ENCODE measurements around the gene ZNF143.

The ZNF143 gene

DNA sequence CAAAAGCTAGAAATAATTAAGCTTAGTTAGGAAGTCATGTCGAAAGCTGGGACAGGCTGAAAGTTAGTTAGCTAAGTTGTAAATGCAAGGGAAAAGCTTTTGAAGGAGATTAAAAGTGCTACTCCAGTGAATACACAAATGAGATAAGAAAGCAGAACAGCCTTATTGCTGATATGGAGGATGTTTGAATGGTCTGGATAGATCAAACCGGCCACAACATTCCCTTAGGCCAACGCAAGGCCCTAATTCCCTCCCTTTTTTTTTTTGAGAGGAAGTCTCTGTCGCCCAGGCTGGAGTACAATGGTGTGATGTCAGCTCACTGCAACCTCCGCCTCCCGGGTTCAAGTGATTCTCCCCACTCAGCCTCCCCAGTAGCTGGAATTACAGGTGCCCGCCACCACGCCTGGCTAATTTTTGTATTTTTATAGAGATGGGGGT, 89.4 kb downstream of the ZNF143 start:
- no peak for DNase-seq

DNA sequence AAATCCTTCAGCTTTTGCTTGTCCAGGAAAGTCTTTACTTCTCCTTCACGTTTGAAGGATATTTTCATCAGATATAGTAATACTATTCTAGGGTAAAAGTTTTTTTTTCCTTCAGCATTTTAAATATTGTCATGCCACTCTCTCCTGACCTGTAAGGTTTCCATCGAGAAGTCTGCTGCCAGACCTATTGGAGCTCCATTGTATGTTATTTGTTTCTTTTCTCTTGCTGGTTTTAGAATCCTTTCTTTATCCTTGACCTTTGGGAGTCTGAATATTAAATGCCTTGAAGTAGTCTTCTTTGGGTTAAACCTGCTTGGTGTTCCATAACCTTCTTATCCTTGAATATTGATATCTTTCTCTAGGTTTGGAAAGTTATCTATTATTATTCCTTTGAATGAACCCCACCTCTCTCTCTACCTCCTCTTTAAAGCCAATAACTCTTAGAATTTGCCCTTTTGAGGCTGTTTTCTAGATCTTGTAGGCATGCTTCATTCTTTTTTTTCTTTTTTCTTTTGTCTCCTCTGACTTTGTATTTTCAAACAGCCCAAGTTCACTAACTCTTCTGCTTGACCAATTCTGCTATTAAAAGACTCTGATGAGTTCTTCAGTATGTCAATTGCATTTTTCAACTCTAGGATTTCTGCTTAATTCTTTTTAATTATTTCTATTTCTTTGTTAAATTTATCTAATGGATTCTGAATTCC, 100.6 kb downstream of the ZNF143 start:
- DNase-seq: no peak

DNA sequence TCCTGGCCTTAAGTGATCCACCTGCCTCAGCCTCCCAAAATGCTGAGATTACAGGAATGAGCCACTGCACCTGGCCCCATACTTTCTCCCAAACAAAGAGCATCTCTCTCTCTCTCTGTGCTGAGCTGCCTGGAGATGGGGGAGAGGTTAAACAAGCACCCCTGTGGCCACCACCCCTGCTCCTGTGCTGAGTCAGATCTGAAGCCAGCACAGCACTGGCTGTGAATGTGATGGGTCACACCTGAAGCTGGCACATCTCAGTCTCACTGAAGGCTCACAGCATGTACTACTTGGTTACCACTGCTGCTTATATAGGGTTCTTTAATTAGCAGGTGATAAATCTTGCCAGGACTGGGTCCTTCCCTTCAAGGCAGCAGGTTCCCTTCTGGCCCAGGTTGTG, 101.9 kb downstream of the ZNF143 start:
- no peak for DNase-seq

DNA sequence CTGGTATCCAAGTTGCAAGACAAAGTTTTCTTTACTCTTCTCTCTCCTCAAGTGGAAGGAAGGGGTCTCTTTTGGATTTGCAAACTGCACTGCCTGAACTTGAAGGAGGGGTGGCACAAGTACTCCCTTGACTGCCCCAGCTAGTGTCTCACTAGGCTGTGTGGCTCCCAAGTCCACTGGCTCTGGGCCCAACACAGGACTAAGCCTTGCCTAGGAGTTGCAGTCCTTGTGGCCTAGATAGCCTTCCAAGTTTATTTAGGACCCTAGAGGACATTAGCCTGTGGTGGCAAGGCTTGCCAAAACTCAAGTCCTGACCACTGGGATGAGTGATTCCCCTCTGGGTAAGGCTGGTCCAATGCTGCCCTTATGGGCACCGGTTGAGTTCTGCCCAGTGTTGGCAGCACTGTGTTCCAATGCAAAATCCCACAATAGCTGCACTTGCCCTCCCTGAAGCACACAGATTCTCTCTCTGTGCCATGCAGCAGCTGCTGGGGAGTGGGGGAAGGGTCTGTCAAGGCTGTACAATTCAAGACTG, 102.5 kb downstream of the ZNF143 start:
- DNase-seq: no peak

DNA sequence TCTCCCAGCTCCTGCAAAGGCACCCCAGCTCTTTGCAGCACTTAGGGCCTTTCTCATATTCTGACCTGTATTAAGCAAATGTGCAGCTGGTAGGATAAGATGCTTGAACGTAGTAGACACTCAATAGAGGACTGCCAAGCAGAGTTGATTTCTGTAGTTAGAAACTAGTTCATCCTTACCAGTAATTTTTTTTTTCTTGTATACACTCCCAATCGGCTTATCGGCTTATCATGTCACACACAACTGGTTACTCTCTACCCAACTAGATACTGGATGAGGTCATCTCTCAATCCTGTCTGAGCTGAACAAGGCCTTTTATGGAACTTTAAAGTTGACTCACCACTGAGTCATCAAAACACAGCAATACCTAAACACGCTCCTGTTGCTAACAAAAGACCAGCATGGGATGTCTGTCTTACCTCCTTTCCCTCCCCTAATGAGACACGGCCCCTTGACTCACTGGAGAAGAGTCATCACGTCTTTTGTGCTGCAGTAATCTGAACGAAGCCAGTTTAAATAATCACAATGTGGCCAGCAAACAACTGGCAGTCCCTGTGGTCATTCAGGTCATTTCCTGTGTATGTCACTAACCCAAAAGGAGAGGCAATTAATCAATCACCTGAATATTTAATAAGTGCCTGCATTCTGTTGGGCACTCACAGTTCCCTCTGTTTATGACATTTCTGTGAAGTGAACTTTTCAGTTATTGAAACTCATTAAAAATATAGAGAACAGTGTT, 105.2 kb downstream of the ZNF143 start:
- no peak for DNase-seq

DNA sequence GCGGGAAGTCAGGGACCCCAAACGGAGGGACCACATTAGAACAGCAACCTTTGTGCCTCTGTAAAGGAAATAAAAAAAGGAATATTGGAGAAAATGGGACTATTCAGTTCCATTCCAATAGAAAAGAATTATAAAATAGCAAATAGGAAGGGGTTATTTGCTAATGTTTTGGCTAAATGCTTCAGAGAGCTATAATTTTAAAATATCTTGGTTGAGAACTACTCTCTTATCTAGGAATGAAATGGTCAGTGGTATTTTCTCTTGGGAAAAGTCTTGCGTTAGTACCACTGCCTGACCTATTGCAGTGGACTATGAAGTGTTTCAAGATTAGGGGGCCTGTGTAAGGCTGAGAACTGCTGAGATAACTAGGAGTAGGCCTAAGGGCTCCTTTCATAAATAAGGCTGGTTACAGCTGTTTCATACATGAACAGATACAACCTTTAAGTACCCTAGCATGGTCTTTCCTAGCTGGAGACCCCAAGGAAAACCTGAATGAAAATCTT, 105.8 kb downstream of the ZNF143 start:
- DNase-seq: no peak

DNA sequence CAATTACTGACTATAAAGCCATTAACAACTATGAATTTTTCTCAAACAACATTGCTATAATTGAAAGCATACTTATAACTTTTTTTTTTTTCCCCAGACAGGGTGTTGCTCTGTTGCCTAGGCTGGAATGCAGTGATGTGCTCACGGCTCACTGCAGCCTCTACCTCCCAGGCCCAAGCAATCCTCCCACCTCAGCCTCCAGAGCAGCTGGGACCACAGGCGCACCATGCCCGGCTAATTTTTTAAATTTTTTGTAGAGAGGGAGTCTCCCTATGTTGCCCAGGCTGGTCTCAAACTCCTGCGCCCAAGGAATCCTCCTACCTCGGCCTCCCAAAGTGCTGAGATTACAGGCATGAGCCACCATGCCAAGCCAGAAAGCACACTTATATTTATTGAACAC, 106.6 kb downstream of the ZNF143 start:
- DNase-seq: no peak

DNA sequence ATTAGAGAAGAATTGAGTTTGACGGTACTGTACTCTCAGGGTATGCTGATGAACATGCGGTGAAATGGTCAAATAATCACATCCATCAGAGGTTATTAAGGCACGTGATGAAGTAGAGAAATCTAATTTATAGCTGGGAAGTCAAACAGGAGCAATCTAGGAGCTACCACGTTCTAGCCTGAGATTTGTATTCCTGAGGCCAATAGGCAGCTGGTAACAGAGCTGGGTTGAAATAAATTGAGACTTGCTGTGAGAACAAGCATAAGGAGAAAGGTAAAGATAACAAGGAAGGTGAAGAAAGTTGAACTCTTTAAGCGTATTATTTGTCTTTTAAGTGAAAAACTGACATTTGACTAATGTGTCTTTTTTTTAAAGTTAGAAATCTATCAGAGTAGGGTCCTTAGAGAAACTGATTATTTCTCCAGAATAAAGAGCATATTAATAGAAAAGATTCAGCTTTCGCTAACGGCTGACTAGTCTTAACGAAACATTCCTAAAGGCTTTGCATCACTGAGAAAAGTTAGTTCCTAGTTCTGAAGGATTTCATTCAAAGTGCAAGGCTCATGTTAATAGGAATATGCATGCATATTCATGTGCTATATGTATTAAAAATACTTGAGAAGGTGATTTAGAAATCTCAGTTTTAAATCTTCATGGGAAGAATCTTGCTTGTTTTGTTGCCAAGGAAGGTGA, 107.5 kb downstream of the ZNF143 start:
- no peak for DNase-seq

DNA sequence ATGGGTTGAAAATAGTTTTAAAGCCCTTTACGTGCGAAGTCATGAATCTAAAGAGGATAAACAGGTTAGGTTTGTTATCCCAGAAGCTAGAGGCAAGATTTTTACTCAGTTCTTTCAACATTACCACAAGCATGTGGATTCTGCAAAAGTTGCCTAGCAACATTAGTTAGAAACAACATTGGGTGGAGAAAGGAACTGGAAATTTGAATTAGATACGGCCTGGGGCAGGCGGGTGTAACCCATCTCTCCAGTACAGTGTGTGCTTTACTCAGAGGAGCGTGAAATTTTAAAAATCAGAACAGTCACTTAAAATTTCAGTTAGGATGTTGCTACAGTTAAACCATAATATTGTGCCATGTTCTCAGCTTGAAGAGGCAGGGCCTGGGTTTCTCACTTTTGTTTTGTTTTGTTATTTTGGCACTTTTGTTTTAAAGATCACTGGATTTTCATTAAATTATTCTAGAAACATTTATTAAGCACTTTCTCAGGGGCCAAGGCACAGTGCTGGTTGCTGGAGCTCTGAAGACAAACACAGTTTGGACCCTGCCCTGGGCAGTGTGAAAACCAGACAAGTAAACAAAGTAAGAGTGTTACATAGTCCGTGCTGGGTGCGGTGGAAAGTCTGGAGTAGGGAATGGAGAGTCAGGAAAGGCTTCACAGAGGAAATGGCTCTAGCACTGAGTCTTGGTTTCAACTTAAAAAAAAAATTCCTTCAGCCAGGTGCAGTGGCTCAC, 108.2 kb downstream of the ZNF143 start:
- peak; percentile 28 for DNase-seq

DNA sequence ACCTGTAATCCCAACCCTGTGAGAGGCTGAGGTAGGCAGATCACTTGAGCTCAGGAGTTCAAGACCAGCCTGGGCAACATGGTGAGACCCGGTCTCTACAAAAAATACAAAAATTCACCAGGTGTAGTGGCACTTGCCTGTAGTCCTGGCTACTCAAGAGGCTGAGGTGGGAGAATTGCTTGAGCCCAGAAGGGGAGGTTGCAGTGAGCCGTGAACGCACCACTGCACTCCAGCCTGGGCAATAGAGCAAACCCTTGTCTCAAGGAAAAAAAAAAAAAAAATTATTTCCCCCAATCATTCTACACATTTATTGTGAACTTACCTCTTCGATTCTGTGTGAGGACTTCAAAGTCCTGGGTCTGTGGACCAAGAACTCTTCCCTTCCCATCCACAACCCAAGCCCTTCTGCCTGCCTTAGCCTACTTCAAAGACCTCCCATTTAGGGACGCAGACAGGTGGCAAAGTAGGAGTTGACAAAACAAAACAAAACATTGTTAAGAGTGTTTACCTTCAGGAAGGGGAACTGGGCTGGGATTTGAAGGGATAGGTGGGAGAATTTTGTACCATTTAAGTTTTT, 108.9 kb downstream of the ZNF143 start:
- no peak for DNase-seq

DNA sequence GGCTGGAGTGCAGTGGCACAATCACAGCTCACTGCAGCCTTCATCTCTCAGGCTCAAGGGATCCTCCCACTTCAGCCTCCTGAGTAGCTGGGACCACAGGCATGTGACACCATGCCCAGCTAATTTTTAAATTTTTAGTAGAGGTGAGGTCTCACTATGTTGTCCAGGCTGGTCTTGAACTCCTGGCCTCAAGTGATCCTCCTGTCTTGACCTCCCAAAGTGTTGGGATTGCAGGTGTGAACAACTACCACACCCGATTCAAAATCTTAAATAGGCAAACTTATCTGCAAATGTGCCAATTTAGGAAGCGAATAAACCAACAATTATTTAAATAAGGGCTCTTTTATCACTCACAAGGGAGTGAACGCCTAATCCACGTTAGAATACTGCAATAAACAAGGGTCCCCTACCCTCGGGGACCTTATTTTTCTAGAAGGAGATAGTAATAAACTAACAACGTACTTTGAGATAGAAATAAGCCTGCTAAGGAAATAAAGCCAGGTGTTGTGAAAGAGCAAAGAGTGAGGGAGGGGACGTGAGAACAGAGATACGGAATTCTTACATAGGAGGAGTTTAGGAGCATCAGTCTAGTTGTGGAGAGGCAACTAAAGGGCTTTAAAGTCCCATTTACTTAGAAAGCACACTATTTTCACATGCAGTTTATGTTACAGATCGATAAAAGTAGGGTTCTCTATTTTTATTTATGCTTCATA, 109.7 kb downstream of the ZNF143 start:
- no peak for DNase-seq

DNA sequence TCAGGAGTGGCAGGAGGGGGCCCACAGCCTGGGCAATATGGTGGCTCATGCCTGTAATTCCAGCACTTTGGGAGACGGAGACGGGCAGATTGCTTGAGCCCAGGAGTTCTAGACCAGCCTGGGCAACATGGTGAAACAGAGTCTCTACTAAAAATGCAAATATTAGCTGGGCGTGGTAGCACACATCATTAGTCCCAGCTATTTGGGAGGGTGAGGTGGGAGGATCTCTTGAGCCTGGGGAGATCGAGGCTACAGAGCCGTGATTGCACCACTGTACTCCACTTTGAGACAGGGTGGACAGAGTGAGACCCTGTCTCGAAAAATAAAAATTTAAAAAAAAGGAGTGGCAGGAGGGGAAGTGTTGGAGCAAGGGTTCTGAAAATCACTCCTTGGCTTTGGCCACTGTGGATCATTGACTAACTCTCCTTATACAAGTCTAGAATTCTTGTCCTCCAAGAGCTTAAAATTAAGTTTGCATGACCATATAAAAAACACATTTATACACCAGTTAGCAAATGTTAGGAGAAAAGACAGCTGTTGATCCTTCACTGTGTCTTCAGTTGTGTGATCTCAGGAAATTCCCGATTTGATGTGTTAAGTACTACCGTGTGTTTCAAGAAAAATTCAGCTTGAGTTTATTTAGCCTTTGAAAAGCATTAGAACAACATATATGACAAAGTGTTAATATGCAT, 110.4 kb downstream of the ZNF143 start:
- DNase-seq: no peak

DNA sequence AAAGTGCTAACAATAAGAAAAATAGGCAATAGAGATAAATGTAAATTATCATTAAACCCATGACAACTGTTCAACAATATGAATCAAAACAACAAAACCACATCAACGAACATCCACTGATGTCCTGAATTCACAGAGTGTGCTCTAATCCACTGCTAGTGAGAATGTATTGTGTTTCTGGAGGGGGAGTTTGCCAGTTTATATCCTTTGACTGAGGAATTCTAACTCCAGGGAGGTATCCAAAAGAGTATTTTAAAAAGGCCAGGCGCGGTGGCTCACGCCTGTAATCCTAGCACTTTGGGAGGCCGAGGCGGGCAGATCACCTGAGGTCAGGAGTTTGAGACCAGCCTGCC, 110.9 kb downstream of the ZNF143 start:
- no peak for DNase-seq

DNA sequence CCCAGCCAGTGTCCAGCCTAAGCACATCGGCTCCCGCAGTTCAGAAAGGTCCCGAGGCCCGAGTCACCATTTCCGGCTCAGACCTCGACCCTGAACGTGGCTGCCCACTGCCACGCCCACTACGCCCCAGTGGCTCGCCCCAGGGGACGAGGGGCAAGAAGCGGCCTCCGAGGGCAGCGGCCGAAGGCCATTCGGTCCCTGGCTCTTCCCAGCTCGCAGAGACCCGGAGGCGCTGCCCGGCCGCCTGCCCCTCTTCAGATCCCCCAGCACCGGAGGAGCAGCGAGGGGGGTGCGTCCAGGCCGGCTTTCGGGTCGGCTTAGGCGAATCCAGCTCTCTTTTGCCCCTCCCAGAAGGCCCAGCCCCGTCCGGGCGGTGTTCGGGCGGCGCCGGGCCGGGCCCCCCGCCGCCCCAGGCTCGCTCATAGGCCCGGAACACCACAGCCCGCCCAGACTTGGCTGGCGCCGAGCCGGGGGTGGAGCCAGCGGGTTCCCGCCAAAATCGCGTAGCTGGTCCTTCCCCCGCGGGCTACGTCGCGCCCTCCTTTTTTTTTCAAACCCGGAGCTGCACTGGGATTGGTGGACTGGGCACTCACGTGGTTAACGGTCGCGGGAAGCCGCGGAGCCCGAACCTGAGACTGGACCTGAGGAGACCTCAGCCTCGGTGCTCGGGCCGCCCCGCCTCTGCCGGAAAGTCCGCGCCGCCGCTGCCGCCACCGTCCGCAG, 112.4 kb downstream of the ZNF143 start, which contains the start of gene WEE1:
Gene WEE1 (plus strand): TSS at position 619 of the 723 bp plus-strand sequence. CDS start 264 bp downstream, outside the sequence.
- DNase-seq: peak; percentile 78

DNA sequence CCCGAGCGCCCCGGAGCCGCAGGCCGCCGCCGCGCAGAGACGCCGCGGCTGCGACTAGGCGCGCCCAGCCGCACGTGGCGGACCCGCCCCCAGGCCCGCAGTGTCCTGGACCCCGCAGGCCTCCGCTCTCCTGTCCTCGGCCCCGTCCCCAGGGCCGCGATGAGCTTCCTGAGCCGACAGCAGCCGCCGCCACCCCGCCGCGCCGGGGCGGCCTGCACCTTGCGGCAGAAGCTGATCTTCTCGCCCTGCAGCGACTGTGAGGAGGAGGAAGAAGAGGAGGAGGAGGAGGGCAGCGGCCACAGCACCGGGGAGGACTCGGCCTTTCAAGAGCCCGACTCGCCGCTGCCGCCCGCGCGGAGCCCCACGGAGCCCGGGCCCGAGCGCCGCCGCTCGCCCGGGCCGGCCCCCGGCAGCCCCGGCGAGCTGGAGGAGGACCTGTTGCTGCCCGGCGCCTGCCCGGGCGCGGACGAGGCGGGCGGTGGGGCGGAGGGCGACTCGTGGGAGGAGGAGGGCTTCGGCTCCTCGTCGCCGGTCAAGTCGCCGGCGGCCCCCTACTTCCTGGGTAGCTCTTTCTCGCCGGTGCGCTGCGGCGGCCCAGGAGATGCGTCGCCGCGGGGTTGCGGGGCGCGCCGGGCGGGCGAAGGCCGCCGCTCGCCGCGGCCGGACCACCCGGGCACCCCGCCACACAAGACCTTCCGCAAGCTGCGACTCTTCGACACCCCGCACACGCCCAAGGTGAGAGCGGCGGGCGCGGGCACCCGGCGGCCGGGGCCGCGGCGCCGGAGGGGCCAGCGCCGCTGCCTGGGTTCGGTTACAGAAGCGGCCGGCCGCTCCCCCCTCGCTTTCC, 113.2 kb downstream of the ZNF143 start:
- DNase-seq: no peak

DNA sequence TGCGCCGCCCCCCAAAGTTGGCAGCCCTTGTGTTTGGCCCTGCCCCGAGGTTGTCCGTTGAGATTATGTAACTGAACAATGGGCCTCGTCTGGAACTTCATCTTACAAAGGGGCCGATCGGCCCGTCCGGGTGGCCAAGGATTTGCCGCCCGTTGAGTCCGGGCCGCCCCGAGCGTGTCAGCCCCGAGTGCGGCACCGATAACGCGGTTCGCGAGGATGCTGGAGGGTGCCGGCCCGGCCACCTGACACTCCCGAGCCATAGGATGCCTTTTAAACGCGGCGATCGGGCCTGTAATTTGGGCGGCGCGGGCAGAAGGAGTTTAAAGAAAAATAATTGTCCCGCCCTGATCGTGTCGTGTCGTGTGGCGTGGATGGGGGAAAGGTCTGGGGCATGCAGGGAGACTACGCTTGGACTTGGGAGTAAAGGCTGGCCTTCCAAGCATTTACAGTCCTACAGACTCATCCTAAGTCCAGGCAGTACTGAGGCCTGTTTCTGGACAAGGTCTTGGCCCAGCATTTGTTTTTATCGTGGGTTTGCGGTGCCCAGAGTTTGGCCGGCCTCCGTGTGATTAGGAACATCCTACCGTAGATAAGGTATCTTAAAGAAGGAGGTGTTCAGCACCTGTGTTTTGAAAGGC, 113.9 kb downstream of the ZNF143 start:
- DNase-seq: no peak

DNA sequence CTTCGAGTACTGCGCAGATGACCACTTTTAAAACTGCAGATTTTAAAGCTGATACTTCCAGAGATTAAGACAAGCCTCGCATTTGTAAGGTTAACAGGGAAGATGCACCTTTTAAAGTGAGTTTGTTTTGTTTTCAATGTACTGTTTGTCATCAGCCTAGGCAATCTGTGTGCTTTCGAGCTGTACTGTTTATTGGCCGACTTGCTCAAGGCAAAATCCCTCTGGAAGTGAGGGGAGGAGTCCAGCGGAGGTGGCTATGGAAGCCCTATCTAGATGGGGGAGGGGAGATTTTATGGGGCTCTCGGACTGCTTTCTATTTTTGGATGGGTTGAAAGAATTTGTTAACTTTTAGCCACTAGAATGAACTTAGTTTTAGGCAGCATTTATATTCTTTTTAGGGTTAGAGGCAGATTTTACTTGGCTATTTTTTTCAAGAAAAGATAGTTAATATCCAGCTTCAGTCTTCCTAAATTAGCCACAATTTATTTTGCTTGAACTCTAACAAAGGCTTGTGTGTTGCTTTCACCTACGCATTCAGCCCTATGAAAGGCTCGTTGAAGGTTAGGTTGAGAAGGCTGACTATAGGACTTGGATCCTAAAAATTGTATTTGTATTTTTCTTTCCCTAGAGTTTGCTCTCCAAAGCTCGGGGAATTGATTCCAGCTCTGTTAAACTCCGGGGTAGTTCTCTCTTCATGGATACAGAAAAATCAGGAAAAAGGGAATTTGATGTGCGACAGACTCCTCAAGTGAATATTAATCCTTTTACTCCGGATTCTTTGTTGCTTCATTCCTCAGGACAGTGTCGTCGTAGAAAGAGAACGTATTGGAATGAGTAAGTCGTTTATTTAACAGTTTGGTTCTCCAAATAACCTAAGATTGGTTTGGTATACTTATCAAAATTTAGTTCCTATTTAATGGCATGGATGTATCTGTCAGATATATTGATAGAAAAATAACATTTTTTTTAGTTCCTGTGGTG, 114.7 kb downstream of the ZNF143 start:
- DNase-seq: peak; percentile 1
